ENCODE measurements around the gene CTSZ. TPM values are rescaled to one million over a fixed set of nuclear protein-coding genes. Genes with fewer than 3 reads are reported as not detected.

CTSZ gene
- polyA plus RNA-seq, 1 experiment, result 141 TPM

GRCh38 chr20:59023616-59024015 lies 16.6 kb upstream of the CTSZ start:
- H3K9me3 ChIP-seq (ENCODE audit: control insufficient read depth, insufficient read depth, low read length), result no peaks in the 10 kb centered on the region; the same call in 1 of the 2 replicates
- no peak overlapping the region for H3K27ac ChIP-seq (ENCODE audit: low read depth, low read length)
- no peaks in the 10 kb centered on the region for H3K27me3 ChIP-seq (ENCODE audit: control insufficient read depth, insufficient read depth, low read length)
- no peak for TF ChIP-seq CTCF (IDR thresholded peaks at IDR 0.05; ENCODE audit: low read depth, low read length)
- H3K4me3 ChIP-seq (ENCODE audit: low read depth, low read length), result no peak overlapping the region
- ChIA-PET POLR2A (interaction anchor here (0.6 kb wide), 1 partner anchor 8 kb away, joined by 3 read pairs; the partner anchor contains the start of gene ATP5F1E), CTCF (interaction anchor here (1.0 kb wide), 1 partner anchor 9 kb away, joined by 4 read pairs; the partner anchor contains the start of gene ATP5F1E)
- DNase-seq (ENCODE audit: low read depth, low spot score), result no peak

- ChIA-PET CTCF (interaction anchor here (1.0 kb wide), 1 partner anchor 10 kb away, joined by 4 read pairs; the partner anchor contains the start of gene ATP5F1E), POLR2A (interaction anchor here (0.6 kb wide), 1 partner anchor 9 kb away, joined by 3 read pairs; the partner anchor contains the start of gene ATP5F1E)
- no peak for DNase-seq (ENCODE audit: low read depth, low spot score)
- Histone ChIP-seq H3K27me3 (ENCODE audit: control insufficient read depth, insufficient read depth, low read length) (no peaks in the 10 kb centered on the region), H3K27ac (ENCODE audit: low read depth, low read length) (no peak overlapping the region), H3K4me3 (ENCODE audit: low read depth, low read length) (no peak overlapping the region), H3K9me3 (ENCODE audit: control insufficient read depth, insufficient read depth, low read length) (no peaks in the 10 kb centered on the region; the same call in 1 of the 2 replicates)
- TF ChIP-seq CTCF (IDR thresholded peaks at IDR 0.05; ENCODE audit: low read depth, low read length), result no peak
Measured at GRCh38 chr20:59022754-59023153, 15.7 kb upstream of the CTSZ start.

- DNase-seq (ENCODE audit: low read depth, low spot score), result no peak
- CTCF ChIA-PET, result no interaction called here
- POLR2A ChIA-PET, result interaction anchor here (0.9 to 1.0 kb wide), 2 partner anchors 11 to 13 kb away, joined by 3 to 4 read pairs; partner anchors contain the start of gene ATP5F1E
- TF ChIP-seq CTCF (IDR thresholded peaks at IDR 0.05; ENCODE audit: low read depth, low read length), result no peak
- H3K27me3 ChIP-seq (ENCODE audit: control insufficient read depth, insufficient read depth, low read length), result no peaks in the 10 kb centered on the region
- peak overlapping the region; percentile 23 for H3K27ac ChIP-seq (ENCODE audit: low read depth, low read length)
- H3K9me3 ChIP-seq (ENCODE audit: control insufficient read depth, insufficient read depth, low read length), result no peaks in the 10 kb centered on the region; the same call in 1 of the 2 replicates
- no peak overlapping the region for H3K4me3 ChIP-seq (ENCODE audit: low read depth, low read length)
Measured at GRCh38 chr20:59020938-59021551, 14.0 kb upstream of the CTSZ start.

GRCh38 chr20:59019217-59019616 lies 12.2 kb upstream of the CTSZ start, which contains the start of gene TUBB1:
TSS of gene TUBB1 (plus strand) at chr20:59019429. CDS start at chr20:59019523, 94 bp downstream.
- H3K9me3 ChIP-seq (ENCODE audit: control insufficient read depth, insufficient read depth, low read length), result no peaks in the 10 kb centered on the region; the same call in 1 of the 2 replicates
- TF ChIP-seq CTCF (IDR thresholded peaks at IDR 0.05; ENCODE audit: low read depth, low read length), result no peak
- DNase-seq (ENCODE audit: low read depth, low spot score), result no peak
- H3K27ac ChIP-seq (ENCODE audit: low read depth, low read length), result no peak within 1 kb of the TSS
- ChIA-PET POLR2A (interaction anchor here (0.6 kb wide), 1 partner anchor 68 kb away, joined by 3 read pairs; no protein-coding TSS in a partner anchor), CTCF (no interaction called here)
- H3K27me3 ChIP-seq (ENCODE audit: control insufficient read depth, insufficient read depth, low read length), result no peaks in the 10 kb centered on the region
- H3K4me3 ChIP-seq (ENCODE audit: low read depth, low read length), result no peak within 1 kb of the TSS

GRCh38 chr20:59018817-59019216 lies 11.8 kb upstream of the CTSZ start:
- POLR2A ChIA-PET, result no interaction called here
- no peak overlapping the region for H3K4me3 ChIP-seq (ENCODE audit: low read depth, low read length)
- CTCF ChIA-PET, result no interaction called here
- no peak for TF ChIP-seq CTCF (IDR thresholded peaks at IDR 0.05; ENCODE audit: low read depth, low read length)
- no peak for DNase-seq (ENCODE audit: low read depth, low spot score)
- H3K27ac ChIP-seq (ENCODE audit: low read depth, low read length), result no peak overlapping the region
- H3K9me3 ChIP-seq (ENCODE audit: control insufficient read depth, insufficient read depth, low read length), result no peaks in the 10 kb centered on the region
- H3K27me3 ChIP-seq (ENCODE audit: control insufficient read depth, insufficient read depth, low read length), result no peaks in the 10 kb centered on the region

All from AG04450 (cell line).